PFSK-1 (cell line): ENCODE measurements around the gene CALU.

Source experiments
- FOXP2 ChIP-seq: optimal IDR thresholded peaks from 2 replicates; pipeline ENCODE3; 2011; ENCODE audit warnings: borderline replicate concordance, control low read depth, inconsistent platforms; ENCODE audit not compliant: insufficient read depth; ENCODE audit errors: extremely low read length, extremely low read depth
- POLR2AphosphoS5 ChIP-seq: IDR thresholded peaks from 2 replicates; pipeline ENCODE4 v1.6.1; 2012; ENCODE audit warnings: low read depth, mild to moderate bottlenecking, control low read depth, low read length, moderate library complexity
- REST ChIP-seq, 2 experiments: IDR thresholded peaks; 2 replicates each; pipeline versions ENCODE4 v1.6.1 to v1.8.0; 2011 to 2012; ENCODE audit warnings: low read depth in 2 of 2, low read length in 2 of 2, control low read depth in 1 of 2, inconsistent platforms in 1 of 2, mild to moderate bottlenecking in 1 of 2, moderate library complexity in 1 of 2; ENCODE audit not compliant: insufficient read depth in 1 of 2
- SIN3A ChIP-seq: IDR thresholded peaks from 2 replicates; pipeline ENCODE4 v1.6.1; 2012; ENCODE audit warnings: mild to moderate bottlenecking, low read length, moderate library complexity, borderline replicate concordance; ENCODE audit not compliant: insufficient read depth
- TAF1 ChIP-seq: IDR thresholded peaks from 2 replicates; pipeline ENCODE4 v1.6.1; 2012; ENCODE audit warnings: low read length, control low read depth, borderline replicate concordance; ENCODE audit not compliant: insufficient read depth

CALU gene

GRCh38 chr7:128793181-128793547, 54.0 kb downstream of the CALU start:
- TF ChIP-seq REST (IDR thresholded peaks at IDR 0.05; ENCODE audit: insufficient read depth in 1 of 2, low read depth in 2 of 2, low read length in 2 of 2) (no peak), FOXP2 (no peak), SIN3A (no peak), TAF1 (no peak), POLR2AphosphoS5 (no peak)

- TF ChIP-seq FOXP2 (no peak), TAF1 (no peak), REST (IDR thresholded peaks at IDR 0.05; ENCODE audit: insufficient read depth in 1 of 2, low read depth in 2 of 2, low read length in 2 of 2) (no peak), POLR2AphosphoS5 (no peak), SIN3A (no peak)
These were observed 54.9 kb downstream of the CALU start for GRCh38 chr7:128794020-128794419.

- no peak for TF ChIP-seq FOXP2
- TF ChIP-seq SIN3A, result no peak
- TF ChIP-seq REST (IDR thresholded peaks at IDR 0.05; ENCODE audit: insufficient read depth in 1 of 2, low read depth in 2 of 2, low read length in 2 of 2), result no peak
These were observed 55.3 kb downstream of the CALU start for GRCh38 chr7:128794436-128794835.

- TF ChIP-seq TAF1, result no peak
- TF ChIP-seq REST (IDR thresholded peaks at IDR 0.05; ENCODE audit: insufficient read depth in 1 of 2, low read depth in 2 of 2, low read length in 2 of 2), result no peak
- no peak for TF ChIP-seq POLR2AphosphoS5
- no peak for TF ChIP-seq FOXP2
These were observed 56.0 kb downstream of the CALU start for GRCh38 chr7:128795129-128795528.

- TF ChIP-seq FOXP2 (no peak), REST (IDR thresholded peaks at IDR 0.05; ENCODE audit: insufficient read depth in 1 of 2, low read depth in 2 of 2, low read length in 2 of 2) (no peak), POLR2AphosphoS5 (no peak), TAF1 (no peak), SIN3A (no peak)
These were observed 57.2 kb downstream of the CALU start for GRCh38 chr7:128796327-128796726.
